ENCODE data around the gene USP47. TPM values are rescaled to one million over a fixed set of nuclear protein-coding genes. Genes with fewer than 3 reads are reported as not detected.

The USP47 gene
- total RNA-seq, 1 experiment from 2014 or later = 24.2 TPM

- Histone ChIP-seq H2AFZ (no peak overlapping the region), H3K27me3 (ENCODE audit: insufficient read depth, low read depth) (no peaks in the 10 kb centered on the region), H3K9me2 (ENCODE audit: insufficient read depth) (no peaks in the 10 kb centered on the region), H3K4me1 (replicated peaks; ENCODE audit: insufficient read depth) (no peaks in the 10 kb centered on the region), H3K9me3 (ENCODE audit: insufficient read depth, low read depth) (no peaks in the 10 kb centered on the region), H4K20me1 (ENCODE audit: insufficient read depth) (peaks cover 4% of the 10 kb centered on the region; the same call in 1 of the 2 replicates), H3K36me3 (ENCODE audit: low read depth) (no peaks in the 10 kb centered on the region), H3K79me2 (ENCODE audit: low read depth) (peaks cover 72% of the 10 kb centered on the region), H3K4me2 (no peak overlapping the region), H3K4me3 (no peak overlapping the region), H3K27ac (no peak overlapping the region), H3F3A (ENCODE audit: insufficient read depth, low read depth) (no peaks in the 10 kb centered on the region)
- TF ChIP-seq CTCF (conservative IDR thresholded peaks at IDR 0.05) (no peak), EZH2 (IDR thresholded peaks at IDR 0.05; ENCODE audit: low read depth) (no peak)
- DNase-seq = no peak
- CTCF ChIA-PET = no interaction called here
- no TSS peak for BruUV-seq (replicated peaks)
- POLR2A ChIA-PET (ENCODE audit: unreplicated experiment) = interaction anchor here (0.6 to 0.7 kb wide), 2 partner anchors 10 to 380 kb away, joined by 5 read pairs; no protein-coding TSS in a partner anchor
- intact Hi-C loops (cut with micrococcal nuclease; ENCODE audit: unreplicated experiment) = no loop called here
Observed at GRCh38 chr11:11866203-11866602, 24.4 kb downstream of the USP47 start.

- Histone ChIP-seq H3K9me3 (ENCODE audit: insufficient read depth, low read depth) (no peaks in the 10 kb centered on the region), H3F3A (ENCODE audit: insufficient read depth, low read depth) (no peaks in the 10 kb centered on the region), H3K4me3 (no peak overlapping the region), H4K20me1 (ENCODE audit: insufficient read depth) (peaks cover 10% of the 10 kb centered on the region), H3K36me3 (ENCODE audit: low read depth) (no peaks in the 10 kb centered on the region), H3K27me3 (ENCODE audit: insufficient read depth, low read depth) (no peaks in the 10 kb centered on the region), H3K9me2 (ENCODE audit: insufficient read depth) (no peaks in the 10 kb centered on the region), H3K4me1 (replicated peaks; ENCODE audit: insufficient read depth) (no peaks in the 10 kb centered on the region), H3K27ac (no peak overlapping the region), H3K4me2 (no peak overlapping the region), H3K79me2 (ENCODE audit: low read depth) (peaks cover 69% of the 10 kb centered on the region), H2AFZ (no peak overlapping the region)
- no peak for TF ChIP-seq CTCF (conservative IDR thresholded peaks at IDR 0.05)
- TF ChIP-seq EZH2 (IDR thresholded peaks at IDR 0.05; ENCODE audit: low read depth) = no peak
- no peak for DNase-seq
- CTCF ChIA-PET = no interaction called here
- BruUV-seq (replicated peaks) = no TSS peak
- POLR2A ChIA-PET (ENCODE audit: unreplicated experiment) = no interaction called here
- intact Hi-C loops (cut with micrococcal nuclease; ENCODE audit: unreplicated experiment) = no loop called here
Observed at GRCh38 chr11:11867720-11868119, 25.9 kb downstream of the USP47 start.

- H3K4me3 ChIP-seq = no peak overlapping the region
- no peaks in the 10 kb centered on the region for H3F3A ChIP-seq (ENCODE audit: insufficient read depth, low read depth)
- ChIA-PET POLR2A (ENCODE audit: unreplicated experiment) (no interaction called here), CTCF (no interaction called here)
- intact Hi-C loops (cut with micrococcal nuclease; ENCODE audit: unreplicated experiment) = no loop called here
- no peak for DNase-seq
- H3K79me2 ChIP-seq (ENCODE audit: low read depth) = peaks cover 49% of the 10 kb centered on the region
- H3K9me2 ChIP-seq (ENCODE audit: insufficient read depth) = no peaks in the 10 kb centered on the region
- H3K36me3 ChIP-seq (ENCODE audit: low read depth) = no peaks in the 10 kb centered on the region
- H3K4me2 ChIP-seq = no peak overlapping the region
- H3K27ac ChIP-seq = no peak overlapping the region
- BruUV-seq (replicated peaks) = no TSS peak
- no peak overlapping the region for H2AFZ ChIP-seq
- H4K20me1 ChIP-seq (ENCODE audit: insufficient read depth) = peaks cover 11% of the 10 kb centered on the region
- TF ChIP-seq CTCF (conservative IDR thresholded peaks at IDR 0.05) (no peak), EZH2 (IDR thresholded peaks at IDR 0.05; ENCODE audit: low read depth) (no peak)
- no peaks in the 10 kb centered on the region for H3K4me1 ChIP-seq (replicated peaks; ENCODE audit: insufficient read depth)
- no peaks in the 10 kb centered on the region for H3K9me3 ChIP-seq (ENCODE audit: insufficient read depth, low read depth)
- no peaks in the 10 kb centered on the region for H3K27me3 ChIP-seq (ENCODE audit: insufficient read depth, low read depth)
Observed at GRCh38 chr11:11871991-11872401, 30.2 kb downstream of the USP47 start.

Measured in PC-9 (cell line).